H1 (cell line): ENCODE measurements around the gene ELL. TPM values are rescaled to one million over a fixed set of nuclear protein-coding genes. Genes with fewer than 3 reads are reported as not detected.
A peak's percentile ranks its signal among the peaks of the same experiment; 100 is the strongest.

Experiments
- CTCF ChIA-PET: fragments of 300-600 bp; sonication (Branson Sonifier 250); formaldehyde crosslinking; loops from one replicate; lab custom pipeline; 2021; ENCODE audit not compliant: partially characterized antibody; lab: Charles Lee
- POLR2A ChIA-PET: fragments of 300-600 bp; sonication (Branson Sonifier 250); formaldehyde crosslinking; loops from one replicate; lab custom pipeline; 2021; ENCODE audit warnings: inconsistent platforms; ENCODE audit not compliant: partially characterized antibody; lab: Charles Lee
- DNase-seq, 2 experiments: peaks; one replicate each; pipeline versions ENCODE4 v3.0.0 to v3.0.0-alpha.2; 2010 to 2022; ENCODE audit warnings: low spot score in 2 of 2, low read depth in 1 of 2, mixed read lengths in 1 of 2
- FAIRE-seq: peaks from 2 replicates; lab custom pipeline; 2011; peaks lifted over from hg19 to GRCh38; lab: Jason Lieb, UNC
- H2AFZ ChIP-seq: 2 replicates; pipeline ENCODE4 v1.8.1; 2012; ENCODE audit warnings: low read length, inconsistent platforms
- H2AK5ac ChIP-seq: 2 replicates; pipeline ENCODE4 v1.6.1; 2013; ENCODE audit warnings: low read depth, low read length
- H2BK120ac ChIP-seq: replicated peaks from 2 replicates; pipeline ENCODE3; 2013; ENCODE audit warnings: low read depth, low read length, inconsistent platforms
- H2BK12ac ChIP-seq: 2 replicates; pipeline ENCODE4 v1.6.1; 2013; ENCODE audit warnings: low read depth, low read length
- H2BK15ac ChIP-seq: 2 replicates; pipeline ENCODE4 v1.6.1; 2013; ENCODE audit warnings: low read length
- H2BK20ac ChIP-seq: 2 replicates; pipeline ENCODE4 v1.6.1; 2013; ENCODE audit warnings: low read length
- H2BK5ac ChIP-seq: 2 replicates; pipeline ENCODE4 v1.6.1; 2013; ENCODE audit warnings: low read depth, low read length
- H3K14ac ChIP-seq: 2 replicates; pipeline ENCODE4 v1.6.1; 2013; ENCODE audit warnings: inconsistent platforms; ENCODE audit not compliant: insufficient read length
- H3K18ac ChIP-seq: 2 replicates; pipeline ENCODE4 v1.6.1; 2013; ENCODE audit warnings: low read length; ENCODE audit errors: extremely low read depth
- H3K23ac ChIP-seq: 2 replicates; pipeline ENCODE4 v1.6.1; 2013; ENCODE audit warnings: inconsistent platforms; ENCODE audit not compliant: insufficient read length
- H3K23me2 ChIP-seq: 2 replicates; pipeline ENCODE4 v1.6.1; 2013; ENCODE audit warnings: low read depth, low read length
- H3K27ac ChIP-seq: 2 replicates; pipeline ENCODE4 v1.6.1; 2011; ENCODE audit warnings: low read depth, low read length, inconsistent platforms
- H3K27me3 ChIP-seq, 4 experiments: replicated peaks in 1 of 4; 1 replicate in 1 of 4; 2 replicates in 3 of 4; pipeline versions ENCODE4 v1.6.1 to v1.8.1; 2011 to 2013; ENCODE audit warnings: low read length in 3 of 4, mild to moderate bottlenecking in 3 of 4, inconsistent platforms in 2 of 4, mixed read lengths in 2 of 4, moderate library complexity in 1 of 4; ENCODE audit not compliant: control insufficient read depth in 3 of 4, insufficient read depth in 3 of 4; ENCODE audit errors: extremely low read depth in 1 of 4
- H3K36me3 ChIP-seq, 4 experiments: 2 replicates each; pipeline versions ENCODE4 v1.6.1 to v1.8.1; 2011 to 2013; ENCODE audit warnings: mild to moderate bottlenecking in 4 of 4, low read length in 3 of 4, moderate library complexity in 2 of 4, control low read depth in 1 of 4, inconsistent platforms in 1 of 4; ENCODE audit not compliant: insufficient read depth in 4 of 4, control insufficient read depth in 2 of 4
- H3K4ac ChIP-seq: replicated peaks from 2 replicates; pipeline ENCODE3; 2013; ENCODE audit warnings: low read length, low read depth, mixed read lengths, inconsistent platforms; ENCODE audit not compliant: insufficient read length
- H3K4me1 ChIP-seq, 4 experiments: replicated peaks in 1 of 4; 1 replicate in 1 of 4; 2 replicates in 3 of 4; pipeline versions ENCODE4 v1.6.1 to v1.8.1; 2011 to 2013; ENCODE audit warnings: low read length in 3 of 4, inconsistent platforms in 2 of 4, mixed read lengths in 1 of 4; ENCODE audit not compliant: insufficient read depth in 4 of 4, control insufficient read depth in 3 of 4
- H3K4me2 ChIP-seq, 2 experiments: 2 replicates each; pipeline versions ENCODE4 v1.6.1 to v1.8.1; 2011 to 2013; ENCODE audit warnings: low read depth in 2 of 2, low read length in 2 of 2, control low read depth in 1 of 2, inconsistent platforms in 1 of 2, mild to moderate bottlenecking in 1 of 2; ENCODE audit not compliant: insufficient read depth in 1 of 2
- H3K4me3 ChIP-seq, 4 experiments: fragments of 200-600, 300-600 bp in 1 of 4; sonication (generic), shearing (Covaris generic), sonication (Bioruptor Twin) in 1 of 4; 2 replicates each; pipeline versions ENCODE4 v1.5.1 to v1.8.1; 2011 to 2016; ENCODE audit warnings: low read length in 4 of 4, low read depth in 3 of 4, control low read depth in 2 of 4, inconsistent platforms in 2 of 4, mild to moderate bottlenecking in 2 of 4, mixed read lengths in 1 of 4, moderate library complexity in 1 of 4; ENCODE audit not compliant: insufficient read depth in 2 of 4; ENCODE audit errors: extremely low read depth in 1 of 4
- H3K56ac ChIP-seq: replicated peaks from 2 replicates; pipeline ENCODE3; 2013; ENCODE audit warnings: low read depth, mild to moderate bottlenecking, mixed read lengths, low read length, inconsistent platforms; ENCODE audit not compliant: insufficient read length
- H3K79me1 ChIP-seq: 2 replicates; pipeline ENCODE4 v1.6.1; 2013; ENCODE audit warnings: low read depth, low read length, control low read depth
- H3K79me2 ChIP-seq, 2 experiments: 2 replicates each; pipeline versions ENCODE4 v1.6.1 to v1.8.1; 2012 to 2013; ENCODE audit warnings: low read length in 2 of 2, mild to moderate bottlenecking in 2 of 2, inconsistent platforms in 1 of 2; ENCODE audit not compliant: insufficient read depth in 2 of 2, control insufficient read depth in 1 of 2
- H3K9ac ChIP-seq, 4 experiments: replicated peaks in 1 of 4; 1 replicate in 1 of 4; 2 replicates in 3 of 4; pipeline versions ENCODE4 v1.6.1 to v1.8.1; 2011 to 2013; ENCODE audit warnings: low read depth in 3 of 4, low read length in 3 of 4, control low read depth in 2 of 4, mild to moderate bottlenecking in 2 of 4, moderate library complexity in 2 of 4, inconsistent platforms in 1 of 4; ENCODE audit errors: extremely low read depth in 1 of 4
- H3K9me3 ChIP-seq, 2 experiments: 2 replicates each; pipeline versions ENCODE4 v1.6.1 to v1.8.1; 2012 to 2013; ENCODE audit warnings: mild to moderate bottlenecking in 2 of 2, moderate library complexity in 2 of 2, control low read depth in 1 of 2, inconsistent platforms in 1 of 2, low read depth in 1 of 2, low read length in 1 of 2, mixed read lengths in 1 of 2; ENCODE audit not compliant: insufficient read depth in 2 of 2
- H4K20me1 ChIP-seq, 2 experiments: replicated peaks in 1 of 2; 2 replicates each; pipeline versions ENCODE3 to v1.8.1; 2011 to 2013; ENCODE audit warnings: inconsistent platforms in 2 of 2, low read length in 2 of 2, mild to moderate bottlenecking in 1 of 2; ENCODE audit not compliant: insufficient read depth in 2 of 2, control insufficient read depth in 1 of 2
- H4K5ac ChIP-seq: 2 replicates; pipeline ENCODE4 v1.6.1; 2013; ENCODE audit warnings: low read length, low read depth, mixed read lengths, inconsistent platforms; ENCODE audit not compliant: insufficient read length
- H4K8ac ChIP-seq: 2 replicates; pipeline ENCODE4 v1.8.0; 2013; ENCODE audit warnings: mild to moderate bottlenecking, moderate library complexity, low read length, inconsistent platforms; ENCODE audit not compliant: insufficient read depth; ENCODE audit errors: extremely low read depth
- H4K91ac ChIP-seq: replicated peaks from 2 replicates; pipeline ENCODE3; 2013; ENCODE audit warnings: low read length, mixed read lengths, inconsistent platforms; ENCODE audit not compliant: insufficient read length
- CHD2 ChIP-seq: IDR thresholded peaks from 2 replicates; pipeline ENCODE4 v1.6.1; 2012; ENCODE audit warnings: low read length, improper control_type of control experiment
- EZH2 ChIP-seq: fragments of 200-600 bp; sonication (generic); IDR thresholded peaks from 2 replicates; pipeline ENCODE4 v1.7.1; 2012; ENCODE audit warnings: low read depth, mild to moderate bottlenecking, moderate library complexity, low read length, inconsistent platforms; ENCODE audit not compliant: severe bottlenecking
- HDAC6 ChIP-seq: IDR thresholded peaks from one replicate; pipeline ENCODE4 v1.7.1; 2012; ENCODE audit warnings: low read depth, mild to moderate bottlenecking, inconsistent platforms, low read length, moderate library complexity
- KDM1A ChIP-seq: fragments of 200-600, 300-600 bp; sonication (generic); IDR thresholded peaks from 2 replicates; pipeline ENCODE4 v1.7.1; 2016; ENCODE audit warnings: mild to moderate bottlenecking, low read length, borderline replicate concordance
- MAFK ChIP-seq: IDR thresholded peaks from 2 replicates; pipeline ENCODE4 v1.6.1; 2012; ENCODE audit warnings: low read depth, mild to moderate bottlenecking, improper control_type of control experiment, low read length
- RAD21 ChIP-seq, 2 experiments: IDR thresholded peaks in 1 of 2; conservative IDR thresholded peaks in 1 of 2; 2 replicates each; pipeline ENCODE4 v1.6.1; 2011; ENCODE audit warnings: low read depth in 2 of 2, low read length in 2 of 2, improper control_type of control experiment in 1 of 2, inconsistent platforms in 1 of 2, mild to moderate bottlenecking in 1 of 2, moderate library complexity in 1 of 2
- TAF1 ChIP-seq: IDR thresholded peaks from 2 replicates; pipeline ENCODE4 v1.6.1; 2011; ENCODE audit warnings: mild to moderate bottlenecking, low read depth, low read length
- ZNF274 ChIP-seq: IDR thresholded peaks from 2 replicates; pipeline ENCODE4 v1.7.0; 2012; ENCODE audit warnings: low read length, borderline replicate concordance; ENCODE audit errors: extremely low read depth
- WGBS, 2 experiments: shearing (Covaris generic) in 1 of 2; methylation state at CpG; one replicate each; pipeline versions ENCODE4 v1.1.6 to v1.1.7; 2013 to 2015; ENCODE audit warnings: low lambda C conversion rate in 2 of 2, mixed read lengths in 2 of 2, inconsistent platforms in 1 of 2, low coverage in 1 of 2, missing lambda C conversion rate in 1 of 2; ENCODE audit not compliant: insufficient replicate concordance in 2 of 2, insufficient coverage in 1 of 2, insufficient read length in 1 of 2; ENCODE audit errors: extremely low coverage in 1 of 2, missing lambda C conversion rate in 1 of 2; 5-methylcytosine and 5-hydroxymethylcytosine counted together
- polyA plus RNA-seq, 7 experiments: library from polyadenylated mRNA; depleted of rRNA in 3 of 7; stranded (reverse) in 5 of 7; unstranded in 2 of 7; fragments of >200 nt in 5 of 7; fragments of 200-250 nt in 2 of 7; gene quantifications; 1 replicate in 5 of 7; 2 replicates in 1 of 7; 4 replicates in 1 of 7; pipeline versions ENCODE4 v1.2.1 to v1.2.3, GENCODE V29; 2011 to 2013; ENCODE audit warnings: missing spikeins in 2 of 7, mixed read lengths in 2 of 7
- total RNA-seq: library from RNA; stranded (reverse); fragmentation: NEBNext Ultra II Directional; extraction: Animal tissue kit (Norgen Biotek cat#: 25700); gene quantifications from 2 replicates; pipeline ENCODE4 v1.2.1, GENCODE V29; 2021
- TF ChIP-seq, protein P1 (sequence below): IDR thresholded peaks from 2 replicates; pipeline ENCODE4 v1.6.1; 2012; ENCODE audit warnings: low read length, inconsistent platforms

ELL gene
- total and polyA plus RNA-seq, 2 of the 8 experiments (the other 6 are each of a cell fraction or from before 2014, with no cell fraction given), result 5.2 to 10.5 TPM

DNA sequence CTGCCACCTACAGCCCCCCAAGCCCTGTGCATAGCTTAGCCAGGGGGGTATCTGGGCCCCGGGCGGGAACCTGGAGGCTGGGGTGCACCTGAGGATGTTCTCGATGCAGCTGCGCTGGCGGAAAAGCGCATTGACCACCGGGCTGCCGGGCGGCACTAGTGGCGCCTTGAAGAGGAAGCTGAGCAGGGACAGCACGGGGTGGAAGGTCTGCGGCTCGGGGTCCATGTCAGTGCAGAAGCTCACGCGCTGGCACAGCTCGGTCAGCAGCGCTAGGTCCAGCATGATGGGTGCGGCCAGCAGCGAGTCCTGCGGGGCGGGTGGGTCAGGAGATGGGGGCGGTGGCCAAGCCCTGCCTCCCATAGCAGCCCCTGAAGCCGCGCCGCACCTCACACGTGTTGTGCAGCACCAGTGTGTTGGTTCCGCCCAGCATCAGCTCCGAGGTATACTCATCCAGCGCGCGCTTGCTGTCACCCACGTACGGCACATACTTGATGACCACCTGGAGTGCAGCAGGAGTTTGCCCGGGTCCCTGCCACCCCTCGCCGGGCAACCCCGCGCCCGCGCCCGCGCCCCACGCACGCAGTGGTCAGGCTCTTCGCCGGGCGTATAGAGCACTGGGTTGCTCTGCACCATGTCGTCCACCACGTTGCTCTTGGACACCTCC, 86.6 kb downstream of the ELL start:
- Histone ChIP-seq H3K27ac (no peak overlapping the region), H2AFZ (no peak overlapping the region), H3K79me1 (no peaks in the 10 kb centered on the region; the same call in 1 of the 2 replicates), H3K4me2 (no peak overlapping the region), H2AK5ac (no peak overlapping the region), H3K23ac (no peak overlapping the region), H3K27me3 (no peaks in the 10 kb centered on the region; a peak in 1 of 7 replicates), H3K4ac (no peak overlapping the region), H3K56ac (no peak overlapping the region), H3K36me3 (peaks cover 2 to 13% (median 7%) of the 10 kb centered on the region in 4 experiments; a peak in 4 of 8 replicates), H3K79me2 (no peaks in the 10 kb centered on the region), H4K91ac (no peak overlapping the region), H3K18ac (no peak overlapping the region), H2BK12ac (no peak overlapping the region), H3K14ac (no peak overlapping the region), H3K9me3 (no peaks in the 10 kb centered on the region), H3K4me1 (peaks cover 5 to 52% (median 32%) of the 10 kb centered on the region in 4 experiments), H3K4me3 (no peak overlapping the region), H2BK5ac (0 out of 2 replicates have a peak overlapping the region, but pooled peaks have one; percentile 44), H4K8ac (no peak overlapping the region), H2BK120ac (no peak overlapping the region), H4K5ac (no peak overlapping the region), H3K9ac (no peak overlapping the region), H2BK20ac (no peak overlapping the region), H4K20me1 (peaks cover 0 to 14% of the 10 kb centered on the region in 2 experiments), H3K23me2 (peaks cover 13% of the 10 kb centered on the region; the same call in 1 of the 2 replicates), H2BK15ac (no peak overlapping the region)
- FAIRE-seq (no peak), DNase-seq (no peak)
- CTCF ChIA-PET, result interaction anchor here (0.9 to 2.2 kb wide), 4 partner anchors 14 to 89 kb away, joined by 3 to 6 read pairs (median 4); partner anchors contain the start of gene SSBP4
- no peak for TF ChIP-seq KDM1A
- no peak for TF ChIP-seq TAF1
- TF ChIP-seq, protein P1, sequence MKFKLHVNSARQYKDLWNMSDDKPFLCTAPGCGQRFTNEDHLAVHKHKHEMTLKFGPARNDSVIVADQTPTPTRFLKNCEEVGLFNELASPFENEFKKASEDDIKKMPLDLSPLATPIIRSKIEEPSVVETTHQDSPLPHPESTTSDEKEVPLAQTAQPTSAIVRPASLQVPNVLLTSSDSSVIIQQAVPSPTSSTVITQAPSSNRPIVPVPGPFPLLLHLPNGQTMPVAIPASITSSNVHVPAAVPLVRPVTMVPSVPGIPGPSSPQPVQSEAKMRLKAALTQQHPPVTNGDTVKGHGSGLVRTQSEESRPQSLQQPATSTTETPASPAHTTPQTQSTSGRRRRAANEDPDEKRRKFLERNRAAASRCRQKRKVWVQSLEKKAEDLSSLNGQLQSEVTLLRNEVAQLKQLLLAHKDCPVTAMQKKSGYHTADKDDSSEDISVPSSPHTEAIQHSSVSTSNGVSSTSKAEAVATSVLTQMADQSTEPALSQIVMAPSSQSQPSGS, result no peak
- TF ChIP-seq ZNF274, result no peak
- TF ChIP-seq RAD21 (IDR thresholded peaks at IDR 0.05 in 1 of 2, conservative IDR thresholded peaks at IDR 0.05 in 1 of 2; ENCODE audit: low read depth in 2 of 2, low read length in 2 of 2), result no peak
- no peak for TF ChIP-seq MAFK
- TF ChIP-seq HDAC6, result no peak
- no peak for TF ChIP-seq EZH2
- no peak for TF ChIP-seq CHD2
- WGBS, 2 experiments, result 98% methylated on average over 27 of the region's 49 CpGs; no CpG with 5 or more reads in 1 of the 2 experiments
- POLR2A ChIA-PET, result interaction anchor here (0.6 to 6.7 kb wide), 9 partner anchors 11 to 1796 kb away, joined by 3 to 65 read pairs (median 4); partner anchors contain the start of genes REX1BD and SSBP4
